WTC11 (cell line): ENCODE results near the gene OR10P1.

Experiments used
- ATF3 ChIP-seq: sonication (generic); formaldehyde crosslinking; conservative IDR thresholded peaks from 2 replicates; pipeline ENCODE4 v1.8.1; 2022; ENCODE audit warnings: mild to moderate bottlenecking, missing genetic modification reagents
- CTCF ChIP-seq: fragments of 200-600 bp; IDR thresholded peaks from 2 replicates; pipeline ENCODE4 v1.8.0; 2022; ENCODE audit warnings: antibody characterized with exemption
- GABPB1 ChIP-seq: sonication (generic); formaldehyde crosslinking; IDR thresholded peaks from 2 replicates; pipeline ENCODE4 v1.8.1; 2023; ENCODE audit warnings: mild to moderate bottlenecking, missing genetic modification reagents
- GTF2I ChIP-seq: fragments of 250-450 bp; sonication (Bioruptor Pico); conservative IDR thresholded peaks from 2 replicates; pipeline ENCODE4 v1.4.0; 2021; ENCODE audit warnings: mild to moderate bottlenecking
- SP1 ChIP-seq: sonication (generic); formaldehyde crosslinking; conservative IDR thresholded peaks from 2 replicates; pipeline ENCODE4 v1.8.1; 2022; ENCODE audit warnings: missing genetic modification reagents
- USF1 ChIP-seq: sonication (generic); formaldehyde crosslinking; IDR thresholded peaks from 2 replicates; pipeline ENCODE4 v1.8.0; 2022; ENCODE audit warnings: mild to moderate bottlenecking, missing genetic modification reagents
- ZBTB21 ChIP-seq: sonication (generic); formaldehyde crosslinking; IDR thresholded peaks from 2 replicates; pipeline ENCODE4 v1.8.1; 2023; ENCODE audit warnings: mild to moderate bottlenecking, missing genetic modification reagents, borderline replicate concordance
- ZNF423 ChIP-seq: fragments of 250-450 bp; sonication (Bioruptor Pico); IDR thresholded peaks from 2 replicates; pipeline ENCODE4 v2.1.2; 2022; ENCODE audit warnings: mild to moderate bottlenecking, moderate library complexity
- TF ChIP-seq, protein P1 (sequence below): sonication (generic); formaldehyde crosslinking; IDR thresholded peaks from 2 replicates; pipeline ENCODE4 v1.8.1; 2023; ENCODE audit warnings: mild to moderate bottlenecking, missing genetic modification reagents
- TF ChIP-seq, protein P2 (sequence below): sonication (generic); formaldehyde crosslinking; conservative IDR thresholded peaks from 2 replicates; pipeline ENCODE4 v1.8.1; 2023; ENCODE audit warnings: mild to moderate bottlenecking, low read depth, missing genetic modification reagents, moderate library complexity
- TF ChIP-seq, protein P3 (sequence below): sonication (generic); formaldehyde crosslinking; IDR thresholded peaks from 2 replicates; pipeline ENCODE4 v1.8.1; 2022; ENCODE audit warnings: low read depth, missing genetic modification reagents, borderline replicate concordance
- TF ChIP-seq, protein P4 (sequence below): sonication (generic); formaldehyde crosslinking; IDR thresholded peaks from 2 replicates; pipeline ENCODE4 v1.8.0; 2022; ENCODE audit warnings: mild to moderate bottlenecking, missing genetic modification reagents

GRCh38 chr12:55619354-55620138 lies 17.1 kb upstream of the OR10P1 start:
- TF ChIP-seq, protein P1, sequence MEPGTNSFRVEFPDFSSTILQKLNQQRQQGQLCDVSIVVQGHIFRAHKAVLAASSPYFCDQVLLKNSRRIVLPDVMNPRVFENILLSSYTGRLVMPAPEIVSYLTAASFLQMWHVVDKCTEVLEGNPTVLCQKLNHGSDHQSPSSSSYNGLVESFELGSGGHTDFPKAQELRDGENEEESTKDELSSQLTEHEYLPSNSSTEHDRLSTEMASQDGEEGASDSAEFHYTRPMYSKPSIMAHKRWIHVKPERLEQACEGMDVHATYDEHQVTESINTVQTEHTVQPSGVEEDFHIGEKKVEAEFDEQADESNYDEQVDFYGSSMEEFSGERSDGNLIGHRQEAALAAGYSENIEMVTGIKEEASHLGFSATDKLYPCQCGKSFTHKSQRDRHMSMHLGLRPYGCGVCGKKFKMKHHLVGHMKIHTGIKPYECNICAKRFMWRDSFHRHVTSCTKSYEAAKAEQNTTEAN (CRISPR knock-in tag): no peak
- TF ChIP-seq CTCF (peak; percentile 79), USF1 (CRISPR knock-in tag) (peak; percentile 50; the same call in 1 of the 2 replicates), GTF2I (CRISPR knock-in tag) (no peak), ATF3 (CRISPR knock-in tag) (no peak), SP1 (no peak), GABPB1 (CRISPR knock-in tag) (no peak), ZNF423 (no peak), ZBTB21 (CRISPR knock-in tag) (no peak)
- TF ChIP-seq, protein P2, sequence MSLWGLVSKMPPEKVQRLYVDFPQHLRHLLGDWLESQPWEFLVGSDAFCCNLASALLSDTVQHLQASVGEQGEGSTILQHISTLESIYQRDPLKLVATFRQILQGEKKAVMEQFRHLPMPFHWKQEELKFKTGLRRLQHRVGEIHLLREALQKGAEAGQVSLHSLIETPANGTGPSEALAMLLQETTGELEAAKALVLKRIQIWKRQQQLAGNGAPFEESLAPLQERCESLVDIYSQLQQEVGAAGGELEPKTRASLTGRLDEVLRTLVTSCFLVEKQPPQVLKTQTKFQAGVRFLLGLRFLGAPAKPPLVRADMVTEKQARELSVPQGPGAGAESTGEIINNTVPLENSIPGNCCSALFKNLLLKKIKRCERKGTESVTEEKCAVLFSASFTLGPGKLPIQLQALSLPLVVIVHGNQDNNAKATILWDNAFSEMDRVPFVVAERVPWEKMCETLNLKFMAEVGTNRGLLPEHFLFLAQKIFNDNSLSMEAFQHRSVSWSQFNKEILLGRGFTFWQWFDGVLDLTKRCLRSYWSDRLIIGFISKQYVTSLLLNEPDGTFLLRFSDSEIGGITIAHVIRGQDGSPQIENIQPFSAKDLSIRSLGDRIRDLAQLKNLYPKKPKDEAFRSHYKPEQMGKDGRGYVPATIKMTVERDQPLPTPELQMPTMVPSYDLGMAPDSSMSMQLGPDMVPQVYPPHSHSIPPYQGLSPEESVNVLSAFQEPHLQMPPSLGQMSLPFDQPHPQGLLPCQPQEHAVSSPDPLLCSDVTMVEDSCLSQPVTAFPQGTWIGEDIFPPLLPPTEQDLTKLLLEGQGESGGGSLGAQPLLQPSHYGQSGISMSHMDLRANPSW (CRISPR knock-in tag): no peak
- TF ChIP-seq, protein P3, sequence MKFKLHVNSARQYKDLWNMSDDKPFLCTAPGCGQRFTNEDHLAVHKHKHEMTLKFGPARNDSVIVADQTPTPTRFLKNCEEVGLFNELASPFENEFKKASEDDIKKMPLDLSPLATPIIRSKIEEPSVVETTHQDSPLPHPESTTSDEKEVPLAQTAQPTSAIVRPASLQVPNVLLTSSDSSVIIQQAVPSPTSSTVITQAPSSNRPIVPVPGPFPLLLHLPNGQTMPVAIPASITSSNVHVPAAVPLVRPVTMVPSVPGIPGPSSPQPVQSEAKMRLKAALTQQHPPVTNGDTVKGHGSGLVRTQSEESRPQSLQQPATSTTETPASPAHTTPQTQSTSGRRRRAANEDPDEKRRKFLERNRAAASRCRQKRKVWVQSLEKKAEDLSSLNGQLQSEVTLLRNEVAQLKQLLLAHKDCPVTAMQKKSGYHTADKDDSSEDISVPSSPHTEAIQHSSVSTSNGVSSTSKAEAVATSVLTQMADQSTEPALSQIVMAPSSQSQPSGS (CRISPR knock-in tag): no peak
- TF ChIP-seq, protein P4, sequence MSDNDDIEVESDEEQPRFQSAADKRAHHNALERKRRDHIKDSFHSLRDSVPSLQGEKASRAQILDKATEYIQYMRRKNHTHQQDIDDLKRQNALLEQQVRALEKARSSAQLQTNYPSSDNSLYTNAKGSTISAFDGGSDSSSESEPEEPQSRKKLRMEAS (CRISPR knock-in tag): peak; percentile 34; the same call in 1 of the 2 replicates
